Measurements from ENCODE around the gene PHETA1.

DNA sequence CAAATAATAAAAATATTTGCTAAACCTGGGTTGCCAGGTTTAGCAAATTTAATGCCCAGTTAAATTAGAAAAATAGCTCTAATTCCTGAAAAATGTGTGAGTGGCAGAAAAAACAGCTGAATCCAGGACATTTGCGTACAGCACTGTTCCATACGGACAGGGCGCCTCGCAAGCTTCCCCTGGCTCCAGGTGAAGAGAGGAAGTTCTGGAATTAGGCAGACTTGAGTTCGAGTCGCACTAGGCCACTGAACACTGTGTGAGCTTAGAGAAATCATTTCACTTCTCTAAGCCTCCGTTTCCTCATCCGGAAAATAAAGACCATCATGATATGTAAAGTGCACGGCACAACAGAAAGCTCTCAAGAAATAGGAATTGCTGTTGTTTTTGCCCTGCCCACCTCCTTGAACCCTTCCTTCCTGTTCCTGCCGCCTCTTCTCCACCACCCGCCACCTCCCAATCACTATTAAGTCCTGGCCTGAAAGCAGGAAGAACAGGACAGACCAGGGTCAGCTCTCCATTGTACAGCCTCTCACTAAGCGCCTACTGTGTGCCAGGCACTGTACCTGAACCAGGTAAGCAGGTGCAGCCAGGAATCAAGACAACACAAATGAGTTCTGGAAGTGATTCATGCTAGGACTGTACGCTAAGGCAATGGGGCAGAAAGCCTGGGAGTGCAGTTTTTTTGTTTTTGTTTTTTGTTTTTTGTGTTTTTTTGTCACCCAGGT lies 763 bp upstream of the PHETA1 start:
- no peak for TF ChIP-seq EZH2 (IDR thresholded peaks at IDR 0.05; ENCODE audit: low read depth)
- TF ChIP-seq, protein P1, sequence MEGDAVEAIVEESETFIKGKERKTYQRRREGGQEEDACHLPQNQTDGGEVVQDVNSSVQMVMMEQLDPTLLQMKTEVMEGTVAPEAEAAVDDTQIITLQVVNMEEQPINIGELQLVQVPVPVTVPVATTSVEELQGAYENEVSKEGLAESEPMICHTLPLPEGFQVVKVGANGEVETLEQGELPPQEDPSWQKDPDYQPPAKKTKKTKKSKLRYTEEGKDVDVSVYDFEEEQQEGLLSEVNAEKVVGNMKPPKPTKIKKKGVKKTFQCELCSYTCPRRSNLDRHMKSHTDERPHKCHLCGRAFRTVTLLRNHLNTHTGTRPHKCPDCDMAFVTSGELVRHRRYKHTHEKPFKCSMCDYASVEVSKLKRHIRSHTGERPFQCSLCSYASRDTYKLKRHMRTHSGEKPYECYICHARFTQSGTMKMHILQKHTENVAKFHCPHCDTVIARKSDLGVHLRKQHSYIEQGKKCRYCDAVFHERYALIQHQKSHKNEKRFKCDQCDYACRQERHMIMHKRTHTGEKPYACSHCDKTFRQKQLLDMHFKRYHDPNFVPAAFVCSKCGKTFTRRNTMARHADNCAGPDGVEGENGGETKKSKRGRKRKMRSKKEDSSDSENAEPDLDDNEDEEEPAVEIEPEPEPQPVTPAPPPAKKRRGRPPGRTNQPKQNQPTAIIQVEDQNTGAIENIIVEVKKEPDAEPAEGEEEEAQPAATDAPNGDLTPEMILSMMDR (conservative IDR thresholded peaks at IDR 0.05): no peak

All from PC-9 (cell line).